ENCODE data around the gene KRT7.

- TF ChIP-seq EZH2phosphoT487 (IDR thresholded peaks at IDR 0.05; ENCODE audit: insufficient read depth, low read depth) (no peak), EZH2 (IDR thresholded peaks at IDR 0.05; ENCODE audit: insufficient read depth, poor library complexity, severe bottlenecking) (no peak)
These were observed 5.4 kb upstream of the KRT7 start for GRCh38 chr12:52227606-52228166.

Data from GM23248 (cell line).